A549 (cell line): ENCODE data around the gene TMEM175. TPM values are rescaled to one million over a fixed set of nuclear protein-coding genes. Genes with fewer than 3 reads are reported as not detected.

ENCODE experiments used
- ATAC-seq, 2 experiments: fragments of 200-7000 bp in 1 of 2; fragments of >200 bp in 1 of 2; cut with Nextera tagmentation in 1 of 2; cut with Tn5 transposase in 1 of 2; 3 replicates each; pipeline versions ENCODE4 v1.8.0 to v1.9.1; 2018 to 2020; ENCODE audit warnings: mild to moderate bottlenecking in 1 of 2, moderate library complexity in 1 of 2
- CTCF ChIA-PET: fragments of 300-600 bp; sonication (Branson Sonifier 250); formaldehyde crosslinking; extraction: SDS; loops from one replicate; lab custom pipeline; 2021; ENCODE audit warnings: antibody characterized with exemption, inconsistent platforms; lab: Yijun Ruan, JAX
- POLR2A ChIA-PET: fragments of 350-600 bp; formaldehyde crosslinking; extraction: SDS; loops from one replicate; lab custom pipeline; 2021; ENCODE audit warnings: antibody characterized with exemption, inconsistent platforms; lab: Yijun Ruan, JAX
- DNase-seq, 2 experiments: peaks; one replicate each; pipeline versions ENCODE4 v3.0.0 to v3.0.0-alpha.2; 2011 to 2016; ENCODE audit warnings: low read depth in 1 of 2, low spot score in 1 of 2
- FAIRE-seq: peaks from 2 replicates; lab custom pipeline; 2011; peaks lifted over from hg19 to GRCh38; lab: Jason Lieb, UNC
- H3K27ac ChIP-seq, 2 experiments: fragments of >200 bp; sonication (Bioruptor Twin); formaldehyde crosslinking; 3 replicates each; pipeline ENCODE4 v1.5.1; 2016 to 2017
- H3K4me1 ChIP-seq: fragments of >200 bp; sonication (Bioruptor Twin); formaldehyde crosslinking; 3 replicates; pipeline ENCODE4 v1.6.1; 2016
- H3K4me2 ChIP-seq: fragments of >200 bp; sonication (Bioruptor Twin); formaldehyde crosslinking; 3 replicates; pipeline ENCODE4 v1.6.1; 2016
- H3K4me3 ChIP-seq: fragments of >200 bp; sonication (Bioruptor Twin); formaldehyde crosslinking; 3 replicates; pipeline ENCODE4 v1.5.1; 2016
- H3K9me3 ChIP-seq: fragments of >200 bp; sonication (Bioruptor Twin); formaldehyde crosslinking; 3 replicates; pipeline ENCODE4 v1.6.1; 2016
- CHD4 ChIP-seq: fragments of 200-600 bp; sonication (generic); IDR thresholded peaks from 2 replicates; pipeline ENCODE4 v1.6.1; 2016; ENCODE audit warnings: antibody characterized with exemption, mild to moderate bottlenecking, borderline replicate concordance
- CTCF ChIP-seq: fragments of >200 bp; sonication (Bioruptor Twin); formaldehyde crosslinking; IDR thresholded peaks from 3 replicates; pipeline ENCODE4 v1.5.1; 2016
- EHF ChIP-seq: fragments of 250-450 bp; sonication (Bioruptor Pico); IDR thresholded peaks from 2 replicates; pipeline ENCODE4 v1.5.0; 2020; ENCODE audit warnings: mild to moderate bottlenecking
- EP300 ChIP-seq, 2 experiments: fragments of >200 bp; sonication (Bioruptor Twin); formaldehyde crosslinking; IDR thresholded peaks; 2 replicates in 1 of 2; 3 replicates in 1 of 2; pipeline ENCODE4 v1.6.1; 2016 to 2017
- FOXS1 ChIP-seq: fragments of 250-450 bp; sonication (Bioruptor Pico); IDR thresholded peaks from 2 replicates; pipeline ENCODE4 v1.5.0; 2020; ENCODE audit warnings: mild to moderate bottlenecking, moderate library complexity
- HDAC2 ChIP-seq: fragments of 200-600 bp; sonication (generic); IDR thresholded peaks from 2 replicates; pipeline ENCODE4 v1.6.1; 2016
- HEYL ChIP-seq: fragments of 250-450 bp; sonication (Bioruptor Pico); IDR thresholded peaks from 2 replicates; pipeline ENCODE4 v1.8.0; 2021; ENCODE audit warnings: mild to moderate bottlenecking, moderate library complexity
- HOXA7 ChIP-seq: fragments of 250-450 bp; sonication (Bioruptor Pico); IDR thresholded peaks from 2 replicates; pipeline ENCODE4 v1.5.0; 2020; ENCODE audit warnings: mild to moderate bottlenecking, moderate library complexity
- HOXB5 ChIP-seq: fragments of 250-450 bp; sonication (Bioruptor Pico); IDR thresholded peaks from 2 replicates; pipeline ENCODE4 v1.5.0; 2020; ENCODE audit warnings: mild to moderate bottlenecking, moderate library complexity
- MYC ChIP-seq: IDR thresholded peaks from 2 replicates; pipeline ENCODE4 v1.6.1; 2012; ENCODE audit warnings: mild to moderate bottlenecking, inconsistent platforms, low read length, improper control_type of control experiment, borderline replicate concordance
- PBX3 ChIP-seq: IDR thresholded peaks from 2 replicates; pipeline ENCODE4 v1.6.1; 2012
- PHF8 ChIP-seq: fragments of 200-600 bp; sonication (generic); IDR thresholded peaks from 2 replicates; pipeline ENCODE4 v1.6.1; 2016; ENCODE audit warnings: low read depth, mild to moderate bottlenecking, antibody characterized with exemption, moderate library complexity, borderline replicate concordance
- RCOR1 ChIP-seq: fragments of 150-350 bp; IDR thresholded peaks from 2 replicates; pipeline ENCODE4 v1.6.1; 2014; ENCODE audit warnings: antibody characterized with exemption, low read length, low read depth
- RFX5 ChIP-seq: fragments of 450-650 bp; IDR thresholded peaks from 2 replicates; pipeline ENCODE4 v1.7.1; 2014; ENCODE audit warnings: antibody characterized with exemption, mild to moderate bottlenecking, moderate library complexity
- SREBF2 ChIP-seq: fragments of 450-650 bp; IDR thresholded peaks from 2 replicates; pipeline ENCODE4 v1.6.1; 2014; ENCODE audit warnings: mild to moderate bottlenecking, moderate library complexity
- TP53 ChIP-seq: fragments of 250-450 bp; sonication (Bioruptor Pico); IDR thresholded peaks from 2 replicates; pipeline ENCODE4 v1.5.0; 2021; ENCODE audit warnings: mild to moderate bottlenecking, moderate library complexity
- ZFP36 ChIP-seq: fragments of 450-650 bp; IDR thresholded peaks from 2 replicates; pipeline ENCODE4 v1.6.1; 2014; ENCODE audit warnings: borderline replicate concordance; ENCODE audit not compliant: partially characterized antibody
- WGBS: methylation state at CpG from one replicate; pipeline ENCODE4 v1.1.6; 2017; ENCODE audit errors: missing lambda C conversion rate; 5-methylcytosine and 5-hydroxymethylcytosine counted together
- polyA plus RNA-seq, 4 experiments: library from polyadenylated mRNA; depleted of rRNA in 3 of 4; stranded (reverse); fragments of >200 nt; fragmentation: RNase III in 1 of 4; extraction: RNeasy Plus Mini Kit Qiagen cat#74134 plus additional on column Dnase treatment in 1 of 4; gene quantifications; 2 replicates in 3 of 4; 3 replicates in 1 of 4; pipeline ENCODE4 v1.2.3, GENCODE V29; 2011 to 2017

TMEM175 gene
- polyA plus RNA-seq, 2 of the 4 experiments (the other 2 are of a cell fraction), result 15.7 to 19.4 TPM

- DNase-seq (no peak), FAIRE-seq (no peak), ATAC-seq (no peak)
- Histone ChIP-seq H3K4me1 (peaks cover 10% of the 10 kb centered on the region; the same call in 2 of the 3 replicates), H3K4me3 (no peak overlapping the region), H3K4me2 (peak overlapping the region; percentile 83), H3K9me3 (no peaks in the 10 kb centered on the region), H3K27ac (peak overlapping the region in 1 of 2 experiments; percentile 44; a peak in 3 of 6 replicates)
- ChIA-PET CTCF (interaction anchor here (1.3 kb wide), 1 partner anchor 8 kb away, joined by 3 read pairs; no protein-coding TSS in a partner anchor), POLR2A (no interaction called here)
- TF ChIP-seq HOXB5 (CRISPR knock-in tag) (no peak), FOXS1 (CRISPR knock-in tag) (no peak), HOXA7 (CRISPR knock-in tag) (no peak), CTCF (no peak), ZFP36 (no peak), MYC (no peak), HEYL (CRISPR knock-in tag) (no peak), EP300 (IDR thresholded peaks at IDR 0.05) (no peak), RFX5 (no peak), PHF8 (no peak), PBX3 (no peak)
- 82% methylated on average over 15 of the region's 15 CpGs for WGBS
Observed at GRCh38 chr4:984336-985054, 52.2 kb downstream of the TMEM175 start.

- H3K27ac ChIP-seq, result peak overlapping the region in 1 of 2 experiments; percentile 44; a peak in 3 of 6 replicates
- ChIA-PET POLR2A (no interaction called here), CTCF (no interaction called here)
- no peaks in the 10 kb centered on the region for H3K9me3 ChIP-seq
- peaks cover 10% of the 10 kb centered on the region; the same call in 2 of the 3 replicates for H3K4me1 ChIP-seq
- TF ChIP-seq EHF (CRISPR knock-in tag) (no peak), ZFP36 (no peak), TP53 (CRISPR knock-in tag) (no peak), RCOR1 (no peak), HOXB5 (CRISPR knock-in tag) (no peak), CHD4 (no peak)
- DNase-seq (peak in 1 of 2 experiments; percentile 46), FAIRE-seq (no peak), ATAC-seq (peak; percentile 17 to 18; a peak in 3 of 6 replicates)
- no peak overlapping the region for H3K4me3 ChIP-seq
- peak overlapping the region; percentile 83 for H3K4me2 ChIP-seq
- WGBS, result 76% methylated on average over 11 of the region's 23 CpGs
Observed at GRCh38 chr4:985123-985830, 53.0 kb downstream of the TMEM175 start.

- FAIRE-seq (no peak), DNase-seq (no peak), ATAC-seq (peak in 1 of 2 experiments; percentile 5; a peak in 3 of 6 replicates)
- POLR2A ChIA-PET, result interaction anchor here (1.0 to 1.2 kb wide), 2 partner anchors 54 to 205 kb away, joined by 3 to 6 read pairs; partner anchors contain the start of genes GAK and TMEM175
- CTCF ChIA-PET, result interaction anchor here (1.0 to 1.6 kb wide), 8 partner anchors 8 to 120 kb away, joined by 3 to 7 read pairs (median 3); no protein-coding TSS in a partner anchor
- TF ChIP-seq EHF (CRISPR knock-in tag) (no peak), SREBF2 (no peak), HDAC2 (no peak)
- 4% methylated on average over 14 of the region's 14 CpGs for WGBS
- peak overlapping the region; percentile 55 for H3K4me3 ChIP-seq
- no peaks in the 10 kb centered on the region for H3K9me3 ChIP-seq
- peaks cover 10% of the 10 kb centered on the region; the same call in 2 of the 3 replicates for H3K4me1 ChIP-seq
- H3K27ac ChIP-seq, result peak overlapping the region; percentile 81 to 99
- peak overlapping the region; percentile 83 for H3K4me2 ChIP-seq
Observed at GRCh38 chr4:986428-986878, 54.2 kb downstream of the TMEM175 start.
